SJCRH30 (cell line): Measurements from ENCODE around the gene ACO2. TPM values are rescaled to one million over a fixed set of nuclear protein-coding genes. Genes with fewer than 3 reads are reported as not detected.

ENCODE experiments used
- DNase-seq, 2 experiments: peaks; one replicate each; pipeline ENCODE4 v3.0.0-alpha.2; 2015 to 2020
- H3K27ac ChIP-seq: fragments of 250-450 bp; sonication (Bioruptor Pico); 2 replicates; pipeline ENCODE4 v1.5.1; 2020; ENCODE audit warnings: mild to moderate bottlenecking, moderate library complexity
- H3K27me3 ChIP-seq: fragments of 250-450 bp; sonication (Bioruptor Pico); 2 replicates; pipeline ENCODE4 v1.5.1; 2020; ENCODE audit warnings: mild to moderate bottlenecking, moderate library complexity
- H3K36me3 ChIP-seq: fragments of 250-450 bp; sonication (Bioruptor Pico); 2 replicates; pipeline ENCODE4 v1.5.1; 2020; ENCODE audit warnings: mild to moderate bottlenecking, moderate library complexity
- H3K4me1 ChIP-seq: fragments of 250-450 bp; sonication (Bioruptor Pico); 2 replicates; pipeline ENCODE4 v1.5.1; 2020; ENCODE audit warnings: mild to moderate bottlenecking, moderate library complexity
- H3K4me3 ChIP-seq: fragments of 250-450 bp; sonication (Bioruptor Pico); 2 replicates; pipeline ENCODE4 v1.5.1; 2020; ENCODE audit warnings: mild to moderate bottlenecking, moderate library complexity
- H3K9me3 ChIP-seq: fragments of 250-450 bp; sonication (Bioruptor Pico); replicated peaks from 2 replicates; pipeline ENCODE4 v1.5.1; 2020; ENCODE audit warnings: mild to moderate bottlenecking, moderate library complexity
- total RNA-seq: library from RNA; depleted of rRNA; stranded (reverse); fragments of >200 nt; shearing (Covaris generic); gene quantifications from 2 replicates; pipeline ENCODE4 v1.2.3, GENCODE V29; 2014

Gene ACO2
- total RNA-seq, 1 experiment from 2014 or later: 50.5 TPM

DNA sequence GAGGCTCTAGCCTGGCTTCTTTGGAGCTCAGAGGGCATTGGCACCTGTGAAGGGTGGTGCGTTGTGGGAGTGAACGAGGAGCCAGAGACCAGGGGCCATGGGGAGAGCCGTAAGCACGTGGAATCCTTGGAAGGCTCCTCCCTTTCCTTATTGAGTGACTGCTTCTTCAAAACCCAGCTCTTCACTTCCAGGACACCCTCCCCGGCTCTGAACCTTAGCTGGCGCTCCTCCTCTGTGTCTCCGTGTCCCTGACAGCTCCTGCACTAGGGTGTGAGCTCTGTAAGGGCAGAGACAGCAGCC lies 49.1 kb downstream of the ACO2 start:
- H3K27me3 ChIP-seq: no peaks in the 10 kb centered on the region
- no peak overlapping the region for H3K4me3 ChIP-seq
- H3K4me1 ChIP-seq: peaks cover under 1% of the 10 kb centered on the region; the same call in 1 of the 2 replicates
- no peaks in the 10 kb centered on the region for H3K9me3 ChIP-seq
- no peak for DNase-seq
- H3K36me3 ChIP-seq: peaks cover 12% of the 10 kb centered on the region
- no peak overlapping the region for H3K27ac ChIP-seq

GRCh38 chr22:41521126-41521525 lies 52.2 kb downstream of the ACO2 start:
- Histone ChIP-seq H3K4me1 (peaks cover 6% of the 10 kb centered on the region; the same call in 1 of the 2 replicates), H3K4me3 (no peak overlapping the region), H3K27me3 (no peaks in the 10 kb centered on the region), H3K36me3 (peaks cover 19% of the 10 kb centered on the region), H3K27ac (no peak overlapping the region), H3K9me3 (no peaks in the 10 kb centered on the region)
- no peak for DNase-seq

DNA sequence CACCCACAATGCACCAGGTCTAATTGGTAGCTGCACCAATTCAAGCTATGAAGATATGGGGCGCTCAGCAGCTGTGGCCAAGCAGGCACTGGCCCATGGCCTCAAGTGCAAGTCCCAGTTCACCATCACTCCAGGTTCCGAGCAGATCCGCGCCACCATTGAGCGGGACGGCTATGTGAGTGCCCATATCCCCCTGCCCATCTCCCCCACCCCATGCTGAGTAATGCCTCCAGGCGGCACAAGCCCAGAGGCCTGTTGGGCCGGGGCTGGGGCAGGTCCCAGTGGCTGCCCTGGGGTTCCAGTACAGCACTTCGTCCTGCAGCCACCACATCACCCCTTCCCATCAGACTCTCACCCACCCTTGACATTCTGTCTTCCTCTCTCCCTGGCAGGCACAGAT lies 53.9 kb downstream of the ACO2 start:
- H3K9me3 ChIP-seq: no peaks in the 10 kb centered on the region
- H3K27me3 ChIP-seq: no peaks in the 10 kb centered on the region
- no peak for DNase-seq
- no peak overlapping the region for H3K4me3 ChIP-seq
- peaks cover 21% of the 10 kb centered on the region for H3K36me3 ChIP-seq
- H3K4me1 ChIP-seq: peaks cover 6% of the 10 kb centered on the region; the same call in 1 of the 2 replicates
- no peak overlapping the region for H3K27ac ChIP-seq

GRCh38 chr22:41523464-41524221 lies 54.7 kb downstream of the ACO2 start:
- Histone ChIP-seq H3K36me3 (peaks cover 20% of the 10 kb centered on the region), H3K9me3 (no peaks in the 10 kb centered on the region), H3K27me3 (no peaks in the 10 kb centered on the region), H3K4me1 (peaks cover 6% of the 10 kb centered on the region; the same call in 1 of the 2 replicates), H3K27ac (no peak overlapping the region; the same call in 1 of the 2 replicates), H3K4me3 (no peak overlapping the region)
- peak in 1 of 2 experiments; percentile 47 for DNase-seq

GRCh38 chr22:41524251-41524661 lies 55.3 kb downstream of the ACO2 start:
- no peaks in the 10 kb centered on the region for H3K27me3 ChIP-seq
- H3K4me3 ChIP-seq: no peak overlapping the region
- H3K4me1 ChIP-seq: peaks cover 6% of the 10 kb centered on the region; the same call in 1 of the 2 replicates
- H3K9me3 ChIP-seq: no peaks in the 10 kb centered on the region
- H3K27ac ChIP-seq: no peak overlapping the region
- H3K36me3 ChIP-seq: peaks cover 23% of the 10 kb centered on the region
- DNase-seq: no peak

- Histone ChIP-seq H3K27ac (no peak overlapping the region), H3K4me1 (peaks cover 6% of the 10 kb centered on the region; the same call in 1 of the 2 replicates), H3K27me3 (no peaks in the 10 kb centered on the region), H3K4me3 (no peak overlapping the region), H3K36me3 (peaks cover 23% of the 10 kb centered on the region), H3K9me3 (no peaks in the 10 kb centered on the region)
- DNase-seq: no peak
Observed at GRCh38 chr22:41524809-41525449, 56.0 kb downstream of the ACO2 start.

DNA sequence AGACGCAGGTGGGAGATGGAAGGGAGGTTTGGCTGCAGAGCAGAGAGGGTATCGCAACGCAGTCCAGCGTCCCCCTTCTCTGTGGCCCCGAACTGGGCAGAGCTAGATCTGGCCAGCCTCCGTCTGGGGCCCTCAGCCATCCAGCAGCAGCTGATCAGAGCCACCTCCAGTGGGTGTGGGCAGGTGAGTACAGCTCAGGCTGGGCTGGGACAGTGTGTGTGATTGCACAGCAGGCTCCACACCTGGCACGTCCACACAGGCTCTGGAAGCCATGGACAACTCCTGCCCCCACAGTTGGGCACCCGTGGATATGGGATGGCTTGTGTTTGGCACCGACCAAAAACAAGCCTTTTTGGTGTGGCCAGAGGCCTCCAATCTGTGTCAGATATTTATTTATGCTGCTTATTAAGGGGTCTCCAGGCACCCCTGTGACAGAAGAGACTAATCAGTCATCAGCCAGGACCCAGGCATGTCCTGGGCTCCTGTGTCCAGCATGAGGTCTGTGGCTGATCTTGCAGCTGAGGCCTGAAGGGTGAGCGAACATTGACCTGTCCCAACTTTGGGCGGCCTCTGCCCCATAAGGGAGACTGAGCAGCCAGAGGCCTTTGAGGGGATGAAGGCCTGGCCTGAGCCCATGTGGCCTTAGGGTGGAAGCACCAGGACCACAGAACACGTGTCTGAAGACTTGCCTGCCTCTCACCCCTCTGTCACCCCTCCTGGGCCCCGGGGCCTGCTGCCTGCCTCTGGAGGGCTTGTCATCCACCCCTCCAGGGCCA lies 56.7 kb downstream of the ACO2 start:
- DNase-seq: no peak
- Histone ChIP-seq H3K9me3 (no peaks in the 10 kb centered on the region), H3K36me3 (peaks cover 26% of the 10 kb centered on the region), H3K27me3 (no peaks in the 10 kb centered on the region), H3K4me3 (no peak overlapping the region), H3K27ac (no peak overlapping the region), H3K4me1 (peaks cover 6% of the 10 kb centered on the region; the same call in 1 of the 2 replicates)

- H3K36me3 ChIP-seq: peaks cover 26% of the 10 kb centered on the region
- DNase-seq: no peak
Observed at GRCh38 chr22:41526226-41526829, 57.4 kb downstream of the ACO2 start.

DNA sequence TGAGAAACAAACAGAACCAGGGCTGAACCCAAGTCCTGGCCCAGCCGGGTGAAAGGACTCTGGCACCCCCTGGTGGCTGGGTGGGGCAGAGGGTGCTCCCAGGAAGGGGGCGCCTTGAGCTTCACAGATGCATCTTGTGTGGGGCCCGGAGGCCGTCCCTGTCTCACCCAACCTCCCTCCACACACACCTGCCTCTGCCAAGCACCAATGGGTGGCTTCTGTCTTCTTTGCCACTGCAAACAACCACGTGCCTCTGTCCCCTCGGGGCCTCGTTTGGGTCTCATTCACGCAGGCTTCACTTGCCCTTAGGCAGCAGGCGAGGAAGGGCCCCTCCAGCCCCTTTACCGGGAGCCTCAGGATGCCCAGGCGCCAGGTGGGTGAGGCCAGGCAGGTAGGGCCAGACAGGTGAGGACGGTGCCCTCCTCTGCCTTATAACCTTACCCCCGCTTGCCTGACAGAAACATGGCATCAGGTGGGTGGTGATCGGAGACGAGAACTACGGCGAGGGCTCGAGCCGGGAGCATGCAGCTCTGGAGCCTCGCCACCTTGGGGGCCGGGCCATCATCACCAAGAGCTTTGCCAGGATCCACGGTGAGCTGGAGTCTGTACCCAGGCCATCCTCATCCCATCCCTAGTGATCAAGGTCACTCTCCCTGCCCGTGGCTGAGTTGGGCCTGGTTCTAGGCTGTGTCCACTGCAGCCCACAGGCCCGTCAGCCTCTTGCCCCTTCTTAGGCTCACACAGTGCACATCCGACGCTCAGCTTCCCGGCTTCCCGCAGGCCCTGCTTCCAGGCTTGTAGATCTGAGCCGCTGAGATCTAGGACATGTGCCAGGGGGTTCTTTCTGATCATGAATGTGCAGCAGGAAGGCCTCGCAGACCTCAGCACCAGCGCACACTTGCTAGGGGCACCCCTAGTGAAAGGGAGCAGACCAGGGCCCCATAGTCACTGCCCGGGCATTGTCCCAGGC lies 58.2 kb downstream of the ACO2 start:
- H3K27ac ChIP-seq: no peak overlapping the region
- peak; percentile 30 to 51 for DNase-seq
- no peak overlapping the region for H3K4me3 ChIP-seq
- no peaks in the 10 kb centered on the region for H3K27me3 ChIP-seq
- H3K9me3 ChIP-seq: no peaks in the 10 kb centered on the region
- peaks cover 6% of the 10 kb centered on the region; the same call in 1 of the 2 replicates for H3K4me1 ChIP-seq
- H3K36me3 ChIP-seq: peaks cover 30% of the 10 kb centered on the region

More at GRCh38 chr22:41526226-41526829, 57.4 kb downstream of the ACO2 start:
- Histone ChIP-seq H3K9me3 (no peaks in the 10 kb centered on the region), H3K27ac (no peak overlapping the region), H3K4me3 (no peak overlapping the region), H3K27me3 (no peaks in the 10 kb centered on the region), H3K4me1 (peaks cover 6% of the 10 kb centered on the region; the same call in 1 of the 2 replicates)

DNA sequence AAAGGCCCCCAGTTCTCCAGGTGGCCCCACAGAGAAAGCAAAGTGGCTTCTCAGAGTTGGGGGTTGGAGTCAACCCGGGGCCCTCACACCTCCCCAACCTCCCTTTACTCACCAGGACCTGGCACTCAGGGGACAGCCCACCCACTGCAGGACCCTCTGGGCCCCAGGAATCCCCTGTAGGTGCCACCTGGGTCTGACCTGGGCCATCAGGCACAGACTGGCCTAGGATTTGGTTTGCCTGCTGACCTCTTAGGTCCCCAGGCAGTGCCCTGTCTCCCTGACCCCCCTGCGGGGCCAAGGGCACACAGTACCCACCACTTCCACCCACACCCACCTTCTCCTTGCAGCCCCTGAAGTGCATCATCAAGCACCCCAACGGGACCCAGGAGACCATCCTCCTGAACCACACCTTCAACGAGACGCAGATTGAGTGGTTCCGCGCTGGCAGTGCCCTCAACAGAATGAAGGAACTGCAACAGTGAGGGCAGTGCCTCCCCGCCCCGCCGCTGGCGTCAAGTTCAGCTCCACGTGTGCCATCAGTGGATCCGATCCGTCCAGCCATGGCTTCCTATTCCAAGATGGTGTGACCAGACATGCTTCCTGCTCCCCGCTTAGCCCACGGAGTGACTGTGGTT lies 59.3 kb downstream of the ACO2 start:
- Histone ChIP-seq H3K27ac (no peak overlapping the region), H3K36me3 (peaks cover 38% of the 10 kb centered on the region)
- no peak for DNase-seq

DNA sequence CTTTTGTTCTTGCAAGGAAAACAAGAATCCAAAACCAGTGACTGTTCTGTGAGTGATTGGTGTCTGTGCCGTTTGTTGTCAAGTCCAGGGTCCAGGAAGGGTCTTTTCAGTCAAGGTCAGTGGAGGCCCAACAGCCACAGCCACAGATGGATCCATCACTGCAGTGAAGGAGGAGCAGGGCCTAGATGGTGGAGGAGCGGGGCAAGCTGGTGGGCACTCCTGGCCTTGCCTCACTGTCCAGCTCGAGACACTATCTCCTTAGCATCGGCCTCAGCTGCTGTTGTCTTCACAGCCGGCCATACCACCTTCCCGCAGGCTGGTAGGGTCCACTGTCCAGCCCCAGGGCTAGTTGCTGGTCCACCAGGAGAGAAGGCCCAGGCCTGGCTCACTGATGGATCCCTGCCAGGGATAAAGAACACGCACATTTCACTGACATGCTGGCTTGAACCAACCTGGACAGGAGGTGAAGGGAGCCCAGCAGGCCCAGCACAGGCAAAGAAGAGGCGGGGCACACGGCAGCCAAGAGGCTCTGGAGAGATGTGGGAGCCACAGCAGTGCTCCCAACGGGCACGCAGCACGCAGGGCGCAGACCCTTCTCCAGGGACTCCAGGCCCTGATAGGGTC lies 60.1 kb downstream of the ACO2 start:
- Histone ChIP-seq H3K4me3 (no peak overlapping the region), H3K9me3 (no peaks in the 10 kb centered on the region), H3K4me1 (no peaks in the 10 kb centered on the region; the same call in 1 of the 2 replicates), H3K36me3 (peaks cover 40% of the 10 kb centered on the region), H3K27ac (no peak overlapping the region), H3K27me3 (no peaks in the 10 kb centered on the region)
- DNase-seq: no peak

More for the DNA sequence above, 59.3 kb downstream of the ACO2 start:
- H3K27me3 ChIP-seq: no peaks in the 10 kb centered on the region
- no peaks in the 10 kb centered on the region for H3K9me3 ChIP-seq
- no peak overlapping the region for H3K4me3 ChIP-seq
- H3K4me1 ChIP-seq: peaks cover 6% of the 10 kb centered on the region; the same call in 1 of the 2 replicates

DNA sequence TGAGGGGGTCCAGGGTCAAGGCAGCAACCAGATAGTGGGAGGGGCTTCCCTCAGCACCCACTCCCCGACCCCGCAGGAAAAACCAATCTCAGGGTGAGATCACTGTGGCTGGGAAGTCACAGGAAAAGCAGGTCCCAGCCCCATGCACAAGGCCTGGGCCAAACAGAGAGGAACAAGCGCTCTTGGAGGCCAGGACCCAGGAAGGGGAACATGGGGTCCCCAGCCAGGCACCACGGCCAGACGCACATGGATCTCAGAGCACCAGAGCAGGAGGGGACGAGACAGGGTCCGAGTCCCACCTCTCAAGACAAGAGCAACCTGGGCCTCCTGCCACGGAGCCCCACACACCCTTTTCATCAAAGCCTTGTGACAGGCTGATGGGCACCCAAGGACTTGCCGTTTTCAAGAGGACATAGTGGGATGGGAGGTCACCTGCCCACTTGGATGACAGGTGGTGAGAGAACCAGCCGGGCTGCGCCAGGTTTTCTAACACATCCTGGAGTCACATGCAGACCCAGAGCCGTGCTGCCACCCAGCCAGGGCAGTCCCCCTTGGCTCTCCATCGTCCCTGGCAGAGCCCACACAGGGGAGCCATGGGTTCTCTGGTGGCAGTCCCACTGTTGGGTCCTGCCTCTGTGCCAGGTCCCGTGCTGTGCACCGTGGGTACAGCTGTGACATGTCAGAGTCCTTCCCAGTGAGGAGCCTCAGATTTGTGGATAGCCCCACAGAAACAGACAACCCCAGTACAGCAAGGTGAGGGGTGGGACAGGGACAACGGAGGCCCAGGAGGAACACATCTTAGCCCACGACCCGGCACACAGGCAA lies 62.2 kb downstream of the ACO2 start:
- DNase-seq: no peak
- no peak overlapping the region for H3K4me3 ChIP-seq
- H3K9me3 ChIP-seq: no peaks in the 10 kb centered on the region
- no peaks in the 10 kb centered on the region for H3K4me1 ChIP-seq
- H3K27me3 ChIP-seq: no peaks in the 10 kb centered on the region
- peaks cover 34% of the 10 kb centered on the region for H3K36me3 ChIP-seq
- no peak overlapping the region for H3K27ac ChIP-seq
